IMR-90 (cell line): ENCODE data around the gene MYO1D. TPM values are rescaled to one million over a fixed set of nuclear protein-coding genes. Genes with fewer than 3 reads are reported as not detected.

ENCODE experiments used
- ATAC-seq: fragments of 200-7000 bp; cut with Tn5 transposase; 2 replicates; pipeline ENCODE4 v1.9.1; 2020; ENCODE audit warnings: low read depth, mild to moderate bottlenecking, moderate library complexity
- BruUV-seq: library from RNA; stranded (reverse); fragments of 400-500 nt; replicated peaks from 2 replicates; lab custom pipeline; 2021; lab: Mats Ljungman, UMichigan
- CTCF ChIA-PET: fragments of 300-600 bp; formaldehyde crosslinking; extraction: SDS; loops from one replicate; lab custom pipeline; 2021; ENCODE audit warnings: antibody characterized with exemption; lab: Yijun Ruan, JAX
- POLR2A ChIA-PET: fragments of 300-600 bp; sonication (Branson Sonifier 250); formaldehyde crosslinking; loops from one replicate; lab custom pipeline; 2022; ENCODE audit warnings: antibody characterized with exemption; ENCODE audit not compliant: unreplicated experiment; lab: Charles Lee
- DNase-seq: peaks from one replicate; pipeline ENCODE4 v3.0.0; 2013
- H2AFZ ChIP-seq: replicated peaks from 2 replicates; pipeline ENCODE3; 2013; ENCODE audit warnings: low read length, mild to moderate bottlenecking; ENCODE audit not compliant: poor library complexity
- H2AK5ac ChIP-seq: 2 replicates; pipeline ENCODE4 v1.6.1; 2013; ENCODE audit warnings: low read depth, low read length, inconsistent platforms
- H2AK9ac ChIP-seq: replicated peaks from 2 replicates; pipeline ENCODE3; 2013; ENCODE audit warnings: mild to moderate bottlenecking, low read depth, low read length, moderate library complexity; ENCODE audit not compliant: poor library complexity
- H2BK120ac ChIP-seq: 2 replicates; pipeline ENCODE4 v1.6.1; 2013; ENCODE audit warnings: low read depth, low read length, inconsistent platforms
- H2BK15ac ChIP-seq: 3 replicates; pipeline ENCODE4 v1.6.1; 2013; ENCODE audit warnings: low read depth, low read length, inconsistent platforms
- H2BK20ac ChIP-seq: 2 replicates; pipeline ENCODE4 v1.6.1; 2013; ENCODE audit warnings: low read depth, mild to moderate bottlenecking, inconsistent platforms, low read length, moderate library complexity
- H2BK5ac ChIP-seq: 2 replicates; pipeline ENCODE4 v1.6.1; 2013; ENCODE audit warnings: mild to moderate bottlenecking, low read depth, low read length, inconsistent platforms; ENCODE audit not compliant: poor library complexity, severe bottlenecking
- H3K14ac ChIP-seq: replicated peaks from 2 replicates; pipeline ENCODE4 v1.6.1; 2013; ENCODE audit warnings: low read depth, low read length, inconsistent platforms
- H3K18ac ChIP-seq: 2 replicates; pipeline ENCODE4 v1.6.1; 2013; ENCODE audit warnings: low read depth, low read length, control low read depth
- H3K23ac ChIP-seq: 2 replicates; pipeline ENCODE4 v1.6.1; 2013; ENCODE audit warnings: low read depth, low read length, inconsistent platforms
- H3K27ac ChIP-seq: 2 replicates; pipeline ENCODE4 v1.5.1; 2013; ENCODE audit warnings: mild to moderate bottlenecking, control low read depth, low read length; ENCODE audit not compliant: insufficient read depth
- H3K27me3 ChIP-seq: 2 replicates; pipeline ENCODE4 v1.6.1; 2013; ENCODE audit warnings: low read length; ENCODE audit not compliant: control insufficient read depth, insufficient read depth
- H3K36me3 ChIP-seq: 2 replicates; pipeline ENCODE4 v1.6.1; 2013; ENCODE audit warnings: low read length, mixed read lengths; ENCODE audit not compliant: control insufficient read depth, insufficient read depth
- H3K4ac ChIP-seq: 2 replicates; pipeline ENCODE4 v1.6.1; 2013; ENCODE audit warnings: low read depth, low read length, inconsistent platforms
- H3K4me1 ChIP-seq: 2 replicates; pipeline ENCODE4 v1.6.1; 2013; ENCODE audit warnings: low read length, mixed read lengths; ENCODE audit not compliant: control insufficient read depth, insufficient read depth
- H3K4me2 ChIP-seq: 2 replicates; pipeline ENCODE4 v1.6.1; 2013; ENCODE audit warnings: low read depth, mild to moderate bottlenecking, control low read depth, low read length, moderate library complexity
- H3K4me3 ChIP-seq: 2 replicates; pipeline ENCODE4 v1.5.1; 2013; ENCODE audit warnings: low read depth, mild to moderate bottlenecking, control low read depth, low read length, moderate library complexity; ENCODE audit not compliant: insufficient read depth
- H3K56ac ChIP-seq: 2 replicates; pipeline ENCODE4 v1.6.1; 2013; ENCODE audit warnings: low read length, inconsistent platforms; ENCODE audit not compliant: insufficient read depth; ENCODE audit errors: extremely low read depth
- H3K79me1 ChIP-seq, 2 experiments: 2 replicates each; pipeline ENCODE4 v1.6.1; 2013; ENCODE audit warnings: low read length in 2 of 2, inconsistent platforms in 1 of 2, low read depth in 1 of 2
- H3K9ac ChIP-seq: 2 replicates; pipeline ENCODE4 v1.6.1; 2013; ENCODE audit warnings: low read depth, low read length, control low read depth
- H3K9me1 ChIP-seq: 2 replicates; pipeline ENCODE4 v1.6.1; 2013; ENCODE audit warnings: low read length, inconsistent platforms; ENCODE audit not compliant: insufficient read depth
- H3K9me3 ChIP-seq: 2 replicates; pipeline ENCODE4 v1.6.1; 2013; ENCODE audit warnings: low read length; ENCODE audit not compliant: control insufficient read depth, insufficient read depth
- H4K20me1 ChIP-seq: 2 replicates; pipeline ENCODE4 v1.6.1; 2013; ENCODE audit warnings: low read length, inconsistent platforms; ENCODE audit not compliant: insufficient read depth
- H4K5ac ChIP-seq: 2 replicates; pipeline ENCODE4 v1.6.1; 2013; ENCODE audit warnings: mild to moderate bottlenecking, low read depth, low read length, control low read depth
- H4K8ac ChIP-seq, 2 experiments: 2 replicates each; pipeline ENCODE4 v1.6.1; 2013; ENCODE audit warnings: low read depth in 2 of 2, low read length in 2 of 2, control low read depth in 1 of 2, inconsistent platforms in 1 of 2
- H4K91ac ChIP-seq: 2 replicates; pipeline ENCODE4 v1.6.1; 2013; ENCODE audit warnings: low read depth, low read length, inconsistent platforms; ENCODE audit not compliant: insufficient read depth
- BHLHE40 ChIP-seq: fragments of 150-350 bp; IDR thresholded peaks from 2 replicates; pipeline ENCODE4 v1.6.1; 2016; ENCODE audit warnings: mild to moderate bottlenecking, low read depth, low read length
- CEBPB ChIP-seq: IDR thresholded peaks from 2 replicates; pipeline ENCODE4 v1.6.1; 2012; ENCODE audit warnings: low read depth, low read length, improper control_type of control experiment
- CHD1 ChIP-seq: IDR thresholded peaks from 2 replicates; pipeline ENCODE4 v1.6.1; 2012; ENCODE audit warnings: low read depth, low read length, improper control_type of control experiment
- FOS ChIP-seq: fragments of 150-350 bp; IDR thresholded peaks from 2 replicates; pipeline ENCODE4 v1.6.1; 2016; ENCODE audit warnings: low read depth, low read length
- MAFK ChIP-seq: IDR thresholded peaks from 2 replicates; pipeline ENCODE4 v1.6.1; 2012; ENCODE audit warnings: low read depth, low read length, improper control_type of control experiment
- MAZ ChIP-seq: IDR thresholded peaks from 2 replicates; pipeline ENCODE4 v1.6.1; 2012; ENCODE audit warnings: low read depth, mild to moderate bottlenecking, low read length, improper control_type of control experiment, moderate library complexity, borderline replicate concordance
- MXI1 ChIP-seq: IDR thresholded peaks from 2 replicates; pipeline ENCODE4 v1.6.1; 2012; ENCODE audit warnings: low read depth, mild to moderate bottlenecking, low read length, moderate library complexity, borderline replicate concordance
- NFE2L2 ChIP-seq: fragments of 150-350 bp; IDR thresholded peaks from 2 replicates; pipeline ENCODE4 v1.6.1; 2016; ENCODE audit warnings: low read depth, mild to moderate bottlenecking, low read length
- POLR2A ChIP-seq: IDR thresholded peaks from 2 replicates; pipeline ENCODE4 v1.6.1; 2012; ENCODE audit warnings: mild to moderate bottlenecking, low read depth, low read length
- RAD21 ChIP-seq: IDR thresholded peaks from 2 replicates; pipeline ENCODE4 v1.6.1; 2012; ENCODE audit warnings: low read length, improper control_type of control experiment
- RCOR1 ChIP-seq: IDR thresholded peaks from 2 replicates; pipeline ENCODE4 v1.6.1; 2012; ENCODE audit warnings: mild to moderate bottlenecking, low read length, improper control_type of control experiment; ENCODE audit not compliant: insufficient replicate concordance
- RFX5 ChIP-seq: IDR thresholded peaks from 2 replicates; pipeline ENCODE4 v1.8.0; 2012; ENCODE audit warnings: low read depth, mild to moderate bottlenecking, low read length, moderate library complexity
- SMC3 ChIP-seq: fragments of 150-350 bp; IDR thresholded peaks from 2 replicates; pipeline ENCODE4 v1.6.1; 2016; ENCODE audit warnings: low read depth, mild to moderate bottlenecking, antibody characterized with exemption, low read length, moderate library complexity
- WGBS, 2 experiments: methylation state at CpG; one replicate each; pipeline versions ENCODE4 v1.1.5 to v1.1.7; 2013; ENCODE audit warnings: missing lambda C conversion rate in 2 of 2; ENCODE audit not compliant: insufficient read length in 1 of 2; ENCODE audit errors: extremely low coverage in 2 of 2; 5-methylcytosine and 5-hydroxymethylcytosine counted together
- dilution Hi-C: fragments of 300-500 bp; cut with HindIII; formaldehyde crosslinking; loops from one replicate; pipeline ENCODE4 v1.14.3; 2018; ENCODE audit warnings: low sequenced_read_pairs; ENCODE audit not compliant: unreplicated experiment
- in situ Hi-C: fragments of 300-500 bp; cut with MboI; formaldehyde crosslinking; loops from 3 replicates; pipeline ENCODE4 v1.14.3; 2019; ENCODE audit warnings: low sequenced_read_pairs, inconsistent platforms, mixed read lengths
- intact Hi-C: fragments of 100-400 bp; cut with micrococcal nuclease; formaldehyde crosslinking; loops from 2 replicates; pipeline ENCODE4 v1.10.0; 2022
- polyA plus RNA-seq, 3 experiments: library from polyadenylated mRNA; depleted of rRNA; stranded (reverse); fragments of >200 nt; gene quantifications; 2 replicates each; pipeline ENCODE4 v1.2.3, GENCODE V29; 2012; ENCODE audit warnings: low replicate concordance in 1 of 3
- total RNA-seq: library from RNA; depleted of rRNA; stranded (reverse); fragments of >200 nt; gene quantifications from 2 replicates; pipeline ENCODE4 v1.2.3, GENCODE V29; 2012
- TF ChIP-seq, protein P1 (sequence below): fragments of 150-350 bp; IDR thresholded peaks from 2 replicates; pipeline ENCODE4 v1.6.1; 2016; ENCODE audit warnings: low read depth, mild to moderate bottlenecking, low read length, moderate library complexity, borderline replicate concordance
- TF ChIP-seq, protein P2 (sequence below): fragments of 150-350 bp; IDR thresholded peaks from 2 replicates; pipeline ENCODE4 v1.6.1; 2017; ENCODE audit warnings: mild to moderate bottlenecking, antibody characterized with exemption, low read length, low read depth
- TF ChIP-seq, protein P3 (sequence below): conservative IDR thresholded peaks from 2 replicates; pipeline ENCODE4 v1.5.1; 2012; ENCODE audit warnings: mild to moderate bottlenecking, low read depth, low read length, improper control_type of control experiment

Gene MYO1D
- total and polyA plus RNA-seq, 2 of the 4 experiments (the other 2 are of a cell fraction): 0.63 to 0.90 TPM

DNA sequence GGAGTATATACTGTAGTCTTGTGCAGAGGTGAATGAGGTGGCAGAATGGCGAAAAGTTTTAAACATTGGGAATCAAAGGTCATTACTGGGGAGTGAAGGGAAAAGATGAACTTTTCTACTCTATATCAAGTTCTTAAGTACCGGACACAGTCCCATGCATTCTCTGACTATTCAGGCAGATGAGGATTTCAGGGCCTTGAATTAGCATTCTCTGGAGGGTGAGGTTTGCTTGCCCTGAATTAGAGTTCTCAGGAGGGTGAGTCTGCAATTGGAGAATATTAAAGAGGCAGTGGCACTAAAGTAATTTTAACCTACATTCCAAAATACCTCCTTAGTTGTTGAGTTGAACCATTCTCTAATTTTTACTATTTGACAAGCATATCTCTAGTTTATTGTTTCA is 423.6 kb downstream of the MYO1D start:
- dilution Hi-C loops: no loop called here
- H3K56ac ChIP-seq: no peak overlapping the region

More for the DNA sequence above, 423.6 kb downstream of the MYO1D start:
- no peaks in the 10 kb centered on the region for H3K27me3 ChIP-seq
- DNase-seq (no peak), ATAC-seq (no peak)
- intact Hi-C loops (no loop called here), in situ Hi-C loops (no loop called here)
- no TSS peak for BruUV-seq
- TF ChIP-seq, protein P1, sequence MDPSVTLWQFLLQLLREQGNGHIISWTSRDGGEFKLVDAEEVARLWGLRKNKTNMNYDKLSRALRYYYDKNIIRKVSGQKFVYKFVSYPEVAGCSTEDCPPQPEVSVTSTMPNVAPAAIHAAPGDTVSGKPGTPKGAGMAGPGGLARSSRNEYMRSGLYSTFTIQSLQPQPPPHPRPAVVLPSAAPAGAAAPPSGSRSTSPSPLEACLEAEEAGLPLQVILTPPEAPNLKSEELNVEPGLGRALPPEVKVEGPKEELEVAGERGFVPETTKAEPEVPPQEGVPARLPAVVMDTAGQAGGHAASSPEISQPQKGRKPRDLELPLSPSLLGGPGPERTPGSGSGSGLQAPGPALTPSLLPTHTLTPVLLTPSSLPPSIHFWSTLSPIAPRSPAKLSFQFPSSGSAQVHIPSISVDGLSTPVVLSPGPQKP: no peak
- TF ChIP-seq MAZ (no peak), RCOR1 (no peak), CHD1 (no peak), MXI1 (no peak), NFE2L2 (no peak), POLR2A (no peak), FOS (no peak), MAFK (no peak), RFX5 (no peak), SMC3 (no peak), BHLHE40 (no peak), CEBPB (no peak), RAD21 (no peak)
- TF ChIP-seq, protein P2, sequence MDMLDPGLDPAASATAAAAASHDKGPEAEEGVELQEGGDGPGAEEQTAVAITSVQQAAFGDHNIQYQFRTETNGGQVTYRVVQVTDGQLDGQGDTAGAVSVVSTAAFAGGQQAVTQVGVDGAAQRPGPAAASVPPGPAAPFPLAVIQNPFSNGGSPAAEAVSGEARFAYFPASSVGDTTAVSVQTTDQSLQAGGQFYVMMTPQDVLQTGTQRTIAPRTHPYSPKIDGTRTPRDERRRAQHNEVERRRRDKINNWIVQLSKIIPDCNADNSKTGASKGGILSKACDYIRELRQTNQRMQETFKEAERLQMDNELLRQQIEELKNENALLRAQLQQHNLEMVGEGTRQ: no peak
- TF ChIP-seq, protein P3, sequence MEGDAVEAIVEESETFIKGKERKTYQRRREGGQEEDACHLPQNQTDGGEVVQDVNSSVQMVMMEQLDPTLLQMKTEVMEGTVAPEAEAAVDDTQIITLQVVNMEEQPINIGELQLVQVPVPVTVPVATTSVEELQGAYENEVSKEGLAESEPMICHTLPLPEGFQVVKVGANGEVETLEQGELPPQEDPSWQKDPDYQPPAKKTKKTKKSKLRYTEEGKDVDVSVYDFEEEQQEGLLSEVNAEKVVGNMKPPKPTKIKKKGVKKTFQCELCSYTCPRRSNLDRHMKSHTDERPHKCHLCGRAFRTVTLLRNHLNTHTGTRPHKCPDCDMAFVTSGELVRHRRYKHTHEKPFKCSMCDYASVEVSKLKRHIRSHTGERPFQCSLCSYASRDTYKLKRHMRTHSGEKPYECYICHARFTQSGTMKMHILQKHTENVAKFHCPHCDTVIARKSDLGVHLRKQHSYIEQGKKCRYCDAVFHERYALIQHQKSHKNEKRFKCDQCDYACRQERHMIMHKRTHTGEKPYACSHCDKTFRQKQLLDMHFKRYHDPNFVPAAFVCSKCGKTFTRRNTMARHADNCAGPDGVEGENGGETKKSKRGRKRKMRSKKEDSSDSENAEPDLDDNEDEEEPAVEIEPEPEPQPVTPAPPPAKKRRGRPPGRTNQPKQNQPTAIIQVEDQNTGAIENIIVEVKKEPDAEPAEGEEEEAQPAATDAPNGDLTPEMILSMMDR: no peak
- H3K27ac ChIP-seq: no peak overlapping the region
- no peak overlapping the region for H4K8ac ChIP-seq
- no peak overlapping the region for H2BK120ac ChIP-seq
- peaks cover 2% of the 10 kb centered on the region for H3K4me1 ChIP-seq
- no peak overlapping the region for H2BK5ac ChIP-seq
- H3K9ac ChIP-seq: no peak overlapping the region
- no peak overlapping the region for H3K18ac ChIP-seq
- H3K4me2 ChIP-seq: no peak overlapping the region
- H3K23ac ChIP-seq: no peak overlapping the region
- no peak overlapping the region for H4K5ac ChIP-seq
- no peak overlapping the region for H3K14ac ChIP-seq
- WGBS, 2 experiments: no CpG with 5 or more reads among the region's 2 CpGs
- ChIA-PET POLR2A (no interaction called here), CTCF (interaction anchor here (1.3 to 1.4 kb wide), 2 partner anchors 9 kb away, joined by 4 to 5 read pairs; partner anchors contain the start of gene PSMD11)
- no peak overlapping the region for H3K4me3 ChIP-seq
- H2AK5ac ChIP-seq: no peak overlapping the region
- no peak overlapping the region for H2BK15ac ChIP-seq
- H3K9me1 ChIP-seq: no peaks in the 10 kb centered on the region; the same call in 1 of the 2 replicates
- peaks cover 31% of the 10 kb centered on the region; the same call in 1 of the 2 replicates for H4K20me1 ChIP-seq
- peaks cover 43% of the 10 kb centered on the region for H3K36me3 ChIP-seq
- no peaks in the 10 kb centered on the region for H3K9me3 ChIP-seq
- H2BK20ac ChIP-seq: no peak overlapping the region
- H2AK9ac ChIP-seq: no peak overlapping the region
- peaks cover 34 to 47% of the 10 kb centered on the region in 2 experiments for H3K79me1 ChIP-seq
- no peak overlapping the region for H3K4ac ChIP-seq
- no peak overlapping the region for H2AFZ ChIP-seq
- H4K91ac ChIP-seq: no peak overlapping the region
